ENCODE data around the gene SSTR5.

DNA sequence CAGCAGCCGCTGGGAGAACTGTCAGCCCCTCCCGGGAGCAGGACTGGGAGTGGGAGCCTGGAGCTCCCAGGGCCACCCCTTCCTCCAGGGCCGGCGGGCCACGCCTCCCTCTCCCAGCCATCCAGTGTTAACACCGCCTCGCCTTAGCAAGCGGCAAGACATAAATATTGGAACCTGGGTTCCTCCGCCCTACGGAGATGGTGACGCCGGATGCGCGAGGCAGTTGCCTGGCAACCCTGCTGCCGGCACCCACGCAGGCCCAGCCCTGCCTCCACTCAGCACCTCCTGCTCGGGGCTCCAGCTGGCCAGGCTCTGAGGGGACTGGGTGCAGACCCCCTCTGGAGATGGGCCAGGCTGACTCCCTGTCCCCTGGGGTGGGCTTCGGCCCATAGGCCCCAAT, 52.9 kb downstream of the SSTR5 start:
- TF ChIP-seq, protein P1, sequence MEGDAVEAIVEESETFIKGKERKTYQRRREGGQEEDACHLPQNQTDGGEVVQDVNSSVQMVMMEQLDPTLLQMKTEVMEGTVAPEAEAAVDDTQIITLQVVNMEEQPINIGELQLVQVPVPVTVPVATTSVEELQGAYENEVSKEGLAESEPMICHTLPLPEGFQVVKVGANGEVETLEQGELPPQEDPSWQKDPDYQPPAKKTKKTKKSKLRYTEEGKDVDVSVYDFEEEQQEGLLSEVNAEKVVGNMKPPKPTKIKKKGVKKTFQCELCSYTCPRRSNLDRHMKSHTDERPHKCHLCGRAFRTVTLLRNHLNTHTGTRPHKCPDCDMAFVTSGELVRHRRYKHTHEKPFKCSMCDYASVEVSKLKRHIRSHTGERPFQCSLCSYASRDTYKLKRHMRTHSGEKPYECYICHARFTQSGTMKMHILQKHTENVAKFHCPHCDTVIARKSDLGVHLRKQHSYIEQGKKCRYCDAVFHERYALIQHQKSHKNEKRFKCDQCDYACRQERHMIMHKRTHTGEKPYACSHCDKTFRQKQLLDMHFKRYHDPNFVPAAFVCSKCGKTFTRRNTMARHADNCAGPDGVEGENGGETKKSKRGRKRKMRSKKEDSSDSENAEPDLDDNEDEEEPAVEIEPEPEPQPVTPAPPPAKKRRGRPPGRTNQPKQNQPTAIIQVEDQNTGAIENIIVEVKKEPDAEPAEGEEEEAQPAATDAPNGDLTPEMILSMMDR (conservative IDR thresholded peaks at IDR 0.05; ENCODE audit: low read depth, low read length), result no peak
- TF ChIP-seq POLR2A (IDR thresholded peaks at IDR 0.05; ENCODE audit: low read depth, low read length) (no peak), SMC3 (IDR thresholded peaks at IDR 0.05; ENCODE audit: low read depth, low read length) (no peak), BHLHE40 (IDR thresholded peaks at IDR 0.05; ENCODE audit: low read depth, low read length) (no peak), MAZ (IDR thresholded peaks at IDR 0.05; ENCODE audit: borderline replicate concordance, low read depth, low read length) (peak; percentile 14; the same call in 1 of the 2 replicates), MXI1 (IDR thresholded peaks at IDR 0.05; ENCODE audit: borderline replicate concordance, low read depth, low read length) (peak; percentile 79; the same call in 1 of the 2 replicates), MAFK (IDR thresholded peaks at IDR 0.05; ENCODE audit: low read depth, low read length) (no peak), FOS (IDR thresholded peaks at IDR 0.05; ENCODE audit: low read depth, low read length) (no peak), RCOR1 (IDR thresholded peaks at IDR 0.05; ENCODE audit: insufficient replicate concordance, low read length) (no peak)
- TF ChIP-seq, protein P2, sequence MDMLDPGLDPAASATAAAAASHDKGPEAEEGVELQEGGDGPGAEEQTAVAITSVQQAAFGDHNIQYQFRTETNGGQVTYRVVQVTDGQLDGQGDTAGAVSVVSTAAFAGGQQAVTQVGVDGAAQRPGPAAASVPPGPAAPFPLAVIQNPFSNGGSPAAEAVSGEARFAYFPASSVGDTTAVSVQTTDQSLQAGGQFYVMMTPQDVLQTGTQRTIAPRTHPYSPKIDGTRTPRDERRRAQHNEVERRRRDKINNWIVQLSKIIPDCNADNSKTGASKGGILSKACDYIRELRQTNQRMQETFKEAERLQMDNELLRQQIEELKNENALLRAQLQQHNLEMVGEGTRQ (IDR thresholded peaks at IDR 0.05; ENCODE audit: low read depth, low read length), result no peak

Data from IMR-90 (cell line).